ENCODE measurements around the gene UACA. TPM values are rescaled to one million over a fixed set of nuclear protein-coding genes. Genes with fewer than 3 reads are reported as not detected.

The UACA gene
- total and polyA plus RNA-seq, 2 donors (not counting 3 experiments of a cell fraction or from before 2014, with no cell fraction given): 167 to 292 TPM

DNA sequence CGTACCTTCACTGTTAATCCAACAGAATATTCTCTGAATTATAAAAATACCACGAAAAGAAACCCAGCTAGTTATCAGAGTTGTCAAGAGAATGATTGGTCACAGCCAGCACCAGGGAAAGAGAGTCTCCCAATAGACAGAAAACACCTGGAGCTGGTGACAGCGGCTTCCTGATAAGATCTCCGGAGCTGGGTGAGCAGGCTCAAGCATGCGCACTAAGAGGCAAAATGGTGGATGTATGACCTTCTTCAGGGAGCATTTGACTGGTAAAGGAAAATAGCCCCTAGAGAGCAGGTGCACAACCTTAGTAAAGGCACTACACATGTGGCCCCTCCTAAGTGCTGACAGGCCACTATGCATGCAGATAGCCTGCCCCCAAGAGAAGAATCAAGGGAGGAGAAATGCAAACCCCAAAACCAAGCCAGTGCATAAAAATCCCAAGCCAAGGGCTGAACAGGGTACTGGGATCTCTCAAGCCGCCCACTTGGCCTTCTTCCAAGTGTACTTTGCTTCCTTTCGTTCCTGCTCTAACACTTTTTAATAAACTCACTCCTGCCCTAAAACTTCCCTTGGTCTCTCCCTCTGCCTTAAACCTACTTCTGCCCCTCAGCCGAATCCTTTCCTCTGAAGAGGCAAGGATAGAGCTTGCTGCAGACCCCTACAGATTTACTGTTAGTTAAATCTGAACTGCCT, 93.2 kb downstream of the UACA start:
- Histone ChIP-seq H3K4me2 (ENCODE audit: insufficient read depth, low read length) (no peak overlapping the region), H3K4me3 (replicated peaks in 1 of 3; ENCODE audit: insufficient read depth in 1 of 3, low read depth in 1 of 3, low read length in 3 of 3) (no peak overlapping the region), H3K9ac (replicated peaks; ENCODE audit: extremely low read depth, insufficient read depth, low read length) (no peak overlapping the region), H3K27me3 (ENCODE audit: control insufficient read depth in 2 of 2, insufficient read depth in 2 of 2, low read length in 2 of 2) (no peaks in the 10 kb centered on the region), H3K4me1 (ENCODE audit: control insufficient read depth, extremely low read depth, insufficient read depth, low read length) (peaks cover 6% of the 10 kb centered on the region), H2AFZ (ENCODE audit: low read depth, low read length) (no peak overlapping the region), H3K9me3 (replicated peaks; ENCODE audit: control insufficient read depth, insufficient read depth, low read length) (no peaks in the 10 kb centered on the region), H4K20me1 (replicated peaks; ENCODE audit: control insufficient read depth, extremely low read depth, insufficient read depth, low read length) (no peaks in the 10 kb centered on the region), H3K27ac (ENCODE audit: insufficient read depth, low read depth, low read length) (no peak overlapping the region), H3K9me1 (replicated peaks; ENCODE audit: control insufficient read depth, extremely low read depth, insufficient read depth, low read length) (peaks cover under 1% of the 10 kb centered on the region), H3K79me2 (ENCODE audit: control insufficient read depth, insufficient read depth, low read length) (peaks cover 2% of the 10 kb centered on the region), H3K36me3 (ENCODE audit: control insufficient read depth in 2 of 2, extremely low read depth in 1 of 2, insufficient read depth in 2 of 2, low read length in 2 of 2) (peaks cover 18 to 52% of the 10 kb centered on the region in 2 experiments)
- POLR2A ChIA-PET: no interaction called here
- DNase-seq (ENCODE audit: low read depth, low spot score): no peak
- intact Hi-C loops (cut with micrococcal nuclease): no loop called here
- dilution Hi-C loops (cut with MboI; ENCODE audit: extremely low pct_ligation_motif_present, low sequenced_read_pairs): no loop called here
- no TSS peak for BruUV-seq (replicated peaks)
- TF ChIP-seq EZH2 (IDR thresholded peaks at IDR 0.05; ENCODE audit: borderline replicate concordance, low read depth, low read length, severe bottlenecking) (no peak), POLR2A (IDR thresholded peaks at IDR 0.05; ENCODE audit: low read depth, low read length) (no peak), MYC (IDR thresholded peaks at IDR 0.05; ENCODE audit: low read depth, low read length) (no peak), POLR2AphosphoS5 (IDR thresholded peaks at IDR 0.05; ENCODE audit: insufficient read depth, low read depth, low read length) (no peak), GATA2 (IDR thresholded peaks at IDR 0.05; ENCODE audit: insufficient read depth, insufficient read length, low read depth, low read length) (no peak), FOS (IDR thresholded peaks at IDR 0.05; ENCODE audit: borderline replicate concordance, insufficient read depth, low read length) (no peak), JUN (IDR thresholded peaks at IDR 0.05; ENCODE audit: borderline replicate concordance, insufficient read depth, insufficient read length, low read depth) (no peak)
- TF ChIP-seq, protein P1, sequence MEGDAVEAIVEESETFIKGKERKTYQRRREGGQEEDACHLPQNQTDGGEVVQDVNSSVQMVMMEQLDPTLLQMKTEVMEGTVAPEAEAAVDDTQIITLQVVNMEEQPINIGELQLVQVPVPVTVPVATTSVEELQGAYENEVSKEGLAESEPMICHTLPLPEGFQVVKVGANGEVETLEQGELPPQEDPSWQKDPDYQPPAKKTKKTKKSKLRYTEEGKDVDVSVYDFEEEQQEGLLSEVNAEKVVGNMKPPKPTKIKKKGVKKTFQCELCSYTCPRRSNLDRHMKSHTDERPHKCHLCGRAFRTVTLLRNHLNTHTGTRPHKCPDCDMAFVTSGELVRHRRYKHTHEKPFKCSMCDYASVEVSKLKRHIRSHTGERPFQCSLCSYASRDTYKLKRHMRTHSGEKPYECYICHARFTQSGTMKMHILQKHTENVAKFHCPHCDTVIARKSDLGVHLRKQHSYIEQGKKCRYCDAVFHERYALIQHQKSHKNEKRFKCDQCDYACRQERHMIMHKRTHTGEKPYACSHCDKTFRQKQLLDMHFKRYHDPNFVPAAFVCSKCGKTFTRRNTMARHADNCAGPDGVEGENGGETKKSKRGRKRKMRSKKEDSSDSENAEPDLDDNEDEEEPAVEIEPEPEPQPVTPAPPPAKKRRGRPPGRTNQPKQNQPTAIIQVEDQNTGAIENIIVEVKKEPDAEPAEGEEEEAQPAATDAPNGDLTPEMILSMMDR (IDR thresholded peaks at IDR 0.05; ENCODE audit: extremely low read depth in 1 of 2, insufficient read depth in 1 of 2, low read depth in 1 of 2, low read length in 2 of 2): no peak
- TF ChIP-seq, protein P2, sequence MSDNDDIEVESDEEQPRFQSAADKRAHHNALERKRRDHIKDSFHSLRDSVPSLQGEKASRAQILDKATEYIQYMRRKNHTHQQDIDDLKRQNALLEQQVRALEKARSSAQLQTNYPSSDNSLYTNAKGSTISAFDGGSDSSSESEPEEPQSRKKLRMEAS (IDR thresholded peaks at IDR 0.05; ENCODE audit: insufficient read depth, insufficient read length): no peak
- CTCF ChIA-PET: interaction anchor here (4.6 kb wide), 1 partner anchor 52 kb away, joined by 19 read pairs; no protein-coding TSS in a partner anchor
- FAIRE-seq: no peak
